Left ventricle myocardium inferior (tissue), 1 donor: ENCODE results near the gene COMMD9. TPM values are rescaled to one million over a fixed set of nuclear protein-coding genes. Genes with fewer than 3 reads are reported as not detected.

Experiments
- DNase-seq: peaks from one replicate; pipeline ENCODE4 v3.0.0-alpha.2; 2020
- H3K27ac ChIP-seq: fragments of 200-600 bp; replicated peaks from 2 replicates; pipeline ENCODE4 v1.8.0; 2021
- H3K27me3 ChIP-seq: fragments of 200-600 bp; 2 replicates; pipeline ENCODE4 v1.8.0; 2021; ENCODE audit warnings: low read depth
- H3K36me3 ChIP-seq: fragments of 200-600 bp; 2 replicates; pipeline ENCODE4 v1.8.0; 2021
- H3K4me1 ChIP-seq: fragments of 200-600 bp; 2 replicates; pipeline ENCODE4 v1.8.0; 2021
- H3K4me3 ChIP-seq: fragments of 200-600 bp; 2 replicates; pipeline ENCODE4 v1.8.0; 2021; ENCODE audit warnings: mild to moderate bottlenecking, moderate library complexity
- H3K9me3 ChIP-seq: fragments of 200-600 bp; replicated peaks from 2 replicates; pipeline ENCODE4 v1.8.0; 2021
- CTCF ChIP-seq: fragments of 200-600 bp; IDR thresholded peaks from 2 replicates; pipeline ENCODE4 v1.8.0; 2021; ENCODE audit warnings: antibody characterized with exemption, mild to moderate bottlenecking, borderline replicate concordance
- intact Hi-C: fragments of 100-400 bp; cut with micrococcal nuclease; formaldehyde crosslinking; loops from one replicate; pipeline ENCODE4 v1.11.0; 2022
- total RNA-seq: library from RNA; stranded (reverse); fragmentation: NEBNext Ultra II Directional; extraction: Animal tissue kit (Norgen Biotek cat#: 25700); gene quantifications from one replicate; pipeline ENCODE4 v1.2.1, GENCODE V29; 2021
- donor health status: DM: no; HTN: yes; CAD: no; lungs with severe emphysema.

COMMD9 gene
- total RNA-seq, 1 donor from 2014 or later, result 58.0 TPM

- H3K4me3 ChIP-seq, result no peak overlapping the region
- intact Hi-C loops, result no loop called here
- TF ChIP-seq CTCF, result no peak
- no peaks in the 10 kb centered on the region for H3K9me3 ChIP-seq
- no peak overlapping the region for H3K27ac ChIP-seq
- no peaks in the 10 kb centered on the region for H3K4me1 ChIP-seq
- H3K27me3 ChIP-seq, result peaks cover 18% of the 10 kb centered on the region
- no peak for DNase-seq
- H3K36me3 ChIP-seq, result no peaks in the 10 kb centered on the region
Observed at GRCh38 chr11:36241497-36241896, 47.7 kb downstream of the COMMD9 start.

- Histone ChIP-seq H3K9me3 (no peaks in the 10 kb centered on the region), H3K4me3 (no peak overlapping the region), H3K27ac (no peak overlapping the region), H3K4me1 (no peaks in the 10 kb centered on the region), H3K27me3 (peaks cover 17% of the 10 kb centered on the region), H3K36me3 (no peaks in the 10 kb centered on the region)
- intact Hi-C loops, result no loop called here
- TF ChIP-seq CTCF, result no peak
- no peak for DNase-seq
Observed at GRCh38 chr11:36240801-36241200, 48.4 kb downstream of the COMMD9 start.

GRCh38 chr11:36240173-36240572 lies 49.1 kb downstream of the COMMD9 start:
- Histone ChIP-seq H3K36me3 (no peaks in the 10 kb centered on the region), H3K27ac (no peak overlapping the region)
- no peak for TF ChIP-seq CTCF

GRCh38 chr11:36239636-36240035 lies 49.6 kb downstream of the COMMD9 start:
- Histone ChIP-seq H3K36me3 (no peaks in the 10 kb centered on the region), H3K27ac (no peak overlapping the region), H3K4me3 (no peak overlapping the region), H3K4me1 (no peaks in the 10 kb centered on the region), H3K27me3 (peaks cover 12% of the 10 kb centered on the region), H3K9me3 (no peaks in the 10 kb centered on the region)
- intact Hi-C loops, result no loop called here
- DNase-seq, result no peak
- TF ChIP-seq CTCF, result no peak

More at GRCh38 chr11:36240173-36240572, 49.1 kb downstream of the COMMD9 start:
- Histone ChIP-seq H3K4me1 (no peaks in the 10 kb centered on the region), H3K27me3 (peaks cover 14% of the 10 kb centered on the region), H3K9me3 (no peaks in the 10 kb centered on the region), H3K4me3 (no peak overlapping the region)
- DNase-seq, result no peak
- intact Hi-C loops, result no loop called here

GRCh38 chr11:36238881-36239280 lies 50.3 kb downstream of the COMMD9 start:
- no peak for DNase-seq
- Histone ChIP-seq H3K36me3 (no peaks in the 10 kb centered on the region), H3K4me1 (no peaks in the 10 kb centered on the region), H3K27ac (no peak overlapping the region), H3K9me3 (no peaks in the 10 kb centered on the region), H3K27me3 (peaks cover 12% of the 10 kb centered on the region), H3K4me3 (no peak overlapping the region)
- TF ChIP-seq CTCF, result no peak
- intact Hi-C loops, result no loop called here
